GM18511 (cell line): Measurements from ENCODE around the gene CDCA8.
"Not testable (repeated sequence)": the region's sequence is repeated elsewhere in the genome, so short reads cannot be mapped to it uniquely, and the experiment has no call there.

Experiments used
- ATAC-seq: cut with Tn5 transposase; IDR thresholded peaks from one replicate; pipeline ENCODE4 v1.9.1; 2021; ENCODE audit warnings: mild to moderate bottlenecking, moderate library complexity; ENCODE audit not compliant: unreplicated experiment

Gene CDCA8

DNA sequence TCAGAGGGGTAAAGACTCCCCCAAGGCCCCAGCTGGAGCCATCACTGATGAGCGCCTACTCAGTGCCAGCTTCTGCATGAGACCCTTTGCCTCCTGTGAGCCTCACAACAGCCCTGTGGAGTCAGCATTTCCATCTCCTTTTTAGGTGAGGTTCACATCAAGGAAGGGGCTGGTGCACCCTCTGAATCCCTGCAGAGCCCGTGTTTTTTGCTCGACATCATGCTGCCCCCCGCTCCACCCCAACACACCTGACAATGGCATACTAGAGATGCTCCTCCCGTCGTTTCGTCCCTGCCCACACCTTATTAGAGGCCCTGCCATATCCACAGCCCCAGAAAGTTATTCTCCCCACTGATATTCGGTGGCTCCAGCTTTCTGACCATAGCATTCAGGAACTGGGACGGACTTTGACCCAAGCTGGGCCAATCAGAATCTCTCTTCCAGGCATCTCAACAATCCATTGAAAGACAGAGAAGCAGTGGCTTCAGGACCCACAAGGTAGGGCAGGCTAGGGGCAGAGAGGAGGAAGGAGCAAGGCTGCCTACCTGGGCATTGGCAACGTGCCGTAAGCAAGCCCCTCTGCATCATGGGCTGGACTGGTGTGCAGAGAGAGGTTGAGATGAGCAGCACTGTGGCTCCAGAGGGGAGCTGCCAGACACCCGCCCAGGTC, 39.9 kb downstream of the CDCA8 start:
- no peak for ATAC-seq

GRCh38 chr1:37734629-37735591, 42.6 kb downstream of the CDCA8 start:
- ATAC-seq: no peak

DNA sequence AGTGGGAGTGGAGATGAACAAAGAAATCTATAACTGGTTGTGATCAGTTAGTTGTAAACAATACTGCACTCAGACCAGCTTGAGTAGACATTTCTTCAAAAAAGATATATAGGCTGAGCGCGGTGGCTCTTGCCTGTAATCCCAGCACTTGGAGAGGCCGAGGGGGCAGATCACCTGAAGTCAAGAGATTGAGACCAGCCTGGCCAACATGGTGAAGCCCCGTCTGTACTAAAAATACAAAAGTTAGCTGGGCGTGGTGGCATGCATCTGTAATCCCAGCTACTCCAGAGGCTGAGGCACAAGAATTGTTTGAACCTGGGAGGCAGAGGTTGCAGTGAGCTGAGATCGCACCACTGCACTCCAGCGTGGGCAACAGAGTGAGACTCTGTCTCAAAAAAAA, 45.7 kb downstream of the CDCA8 start:
- not testable (repeated sequence) for ATAC-seq

- not testable (repeated sequence) for ATAC-seq
These were observed 46.3 kb downstream of the CDCA8 start for GRCh38 chr1:37738619-37739018.

GRCh38 chr1:37739222-37739621, 46.9 kb downstream of the CDCA8 start:
- no peak for ATAC-seq

DNA sequence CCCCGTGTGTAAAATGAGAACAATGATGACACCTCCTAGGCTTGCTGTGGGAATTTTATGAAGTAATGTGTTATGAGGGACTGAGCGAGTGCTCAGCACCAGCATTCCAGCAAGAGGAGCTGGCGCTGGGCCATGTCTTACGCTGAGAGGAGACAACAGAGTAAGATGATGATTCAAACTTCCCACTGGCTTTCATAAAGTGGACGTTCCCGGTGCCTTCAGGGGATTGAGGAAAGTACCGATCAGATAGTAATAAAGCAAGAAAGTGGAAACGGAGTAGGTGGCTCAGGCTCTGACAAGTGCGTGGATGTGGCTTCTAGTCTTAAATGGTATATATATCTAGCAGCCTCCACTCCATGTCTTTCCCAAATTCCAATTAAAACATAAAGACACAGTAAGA, 48.8 kb downstream of the CDCA8 start:
- ATAC-seq: no peak

GRCh38 chr1:37741662-37742061, 49.3 kb downstream of the CDCA8 start:
- no peak for ATAC-seq

DNA sequence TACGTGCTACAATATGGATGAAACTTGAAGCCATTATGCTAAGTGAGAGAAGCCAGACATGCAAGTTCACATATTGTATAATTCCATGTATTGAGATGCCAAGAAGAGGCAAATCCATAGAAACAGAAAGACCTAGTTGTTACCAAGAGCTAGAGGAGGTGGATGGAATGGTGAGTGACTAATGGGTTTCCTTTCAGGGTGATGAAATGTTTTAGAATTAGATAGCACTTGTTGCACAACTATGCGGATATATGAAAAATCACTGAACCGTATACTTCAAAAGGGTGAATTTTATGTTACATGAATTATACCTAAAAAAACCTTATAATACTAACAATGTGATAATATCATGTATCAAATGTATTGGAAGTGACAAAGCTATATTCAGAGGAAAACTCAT, 54.5 kb downstream of the CDCA8 start:
- ATAC-seq: no peak

GRCh38 chr1:37748565-37748964, 56.2 kb downstream of the CDCA8 start:
- no peak for ATAC-seq

GRCh38 chr1:37752213-37752582, 59.9 kb downstream of the CDCA8 start:
- ATAC-seq: no peak

GRCh38 chr1:37752583-37753471, 60.5 kb downstream of the CDCA8 start:
- no peak for ATAC-seq

DNA sequence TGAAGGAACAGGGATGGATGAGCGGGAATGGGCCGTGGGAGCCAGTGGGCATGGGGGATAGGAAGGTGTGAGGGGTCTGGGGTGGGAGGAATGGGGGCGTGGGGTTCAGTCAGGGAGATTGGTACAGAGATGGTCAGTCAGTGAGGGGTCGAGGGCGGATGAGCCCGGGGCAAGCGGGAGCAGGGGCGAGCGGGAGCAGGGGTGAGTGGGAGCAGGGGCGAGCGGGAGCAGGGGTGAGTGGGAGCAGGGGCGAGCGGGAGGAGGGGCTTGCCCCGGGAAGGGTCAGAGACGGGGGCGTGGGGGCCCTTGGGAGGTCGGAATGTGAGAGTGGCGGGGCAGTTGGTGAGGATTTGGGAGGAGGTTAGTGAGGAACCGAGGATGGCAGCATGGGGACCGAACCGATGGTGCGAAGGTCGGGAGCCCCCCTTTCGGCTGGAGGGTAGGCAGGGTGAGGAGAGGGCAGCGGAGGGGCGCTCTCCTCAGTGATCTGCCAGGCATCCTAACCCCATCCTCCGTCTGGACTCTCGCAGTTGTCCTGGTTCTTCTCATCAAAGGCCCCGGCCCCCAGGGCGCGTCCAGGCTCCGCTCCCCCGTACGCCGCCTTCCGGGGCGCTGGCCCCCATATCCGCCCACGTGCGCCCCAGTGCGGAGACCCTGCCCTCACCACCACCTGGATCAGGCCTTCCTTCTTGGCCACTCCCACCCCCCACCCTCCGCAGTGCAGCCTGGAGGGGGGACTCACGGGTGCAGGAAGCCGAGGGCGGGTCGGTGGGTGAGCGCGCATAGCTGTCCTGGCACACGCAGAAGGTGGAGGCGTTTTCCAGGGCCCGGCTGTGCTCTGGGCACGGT, 61.4 kb downstream of the CDCA8 start:
- ATAC-seq: no peak

- ATAC-seq: no peak
These were observed 63.0 kb downstream of the CDCA8 start for GRCh38 chr1:37755290-37755689.

DNA sequence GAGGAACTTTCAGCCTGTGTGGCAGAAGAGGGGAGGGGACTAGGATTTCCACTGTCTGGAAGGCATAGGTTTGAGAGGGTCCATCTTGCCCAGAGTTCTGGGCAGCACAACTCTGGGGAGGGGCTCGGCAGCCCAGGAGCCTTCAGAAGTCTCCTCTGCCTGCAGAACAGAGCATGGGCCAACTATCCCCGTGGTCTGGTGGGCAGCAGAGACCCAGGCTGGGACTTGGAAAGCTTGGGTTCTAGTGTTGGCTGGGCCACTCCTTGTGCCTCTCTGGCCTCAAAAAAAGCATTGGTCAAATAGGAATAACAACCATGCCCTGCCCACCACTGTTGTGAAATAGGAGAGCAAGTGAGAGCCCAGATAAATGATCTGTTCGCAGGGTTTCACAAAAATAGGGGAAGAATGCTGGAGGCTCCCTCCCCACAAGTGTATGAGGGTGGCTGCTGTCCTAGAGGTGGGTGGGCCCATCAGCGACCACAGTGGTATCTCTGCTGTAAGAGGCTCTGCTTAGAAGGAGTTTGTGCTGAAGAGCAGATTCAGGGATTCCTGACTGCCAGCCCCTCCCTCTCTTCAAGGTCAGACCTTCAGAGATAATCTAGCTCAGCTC, 63.7 kb downstream of the CDCA8 start:
- no peak for ATAC-seq
